ENCODE measurements around the gene JPH4.

- no peak for TF ChIP-seq CTCF (IDR thresholded peaks at IDR 0.05 in 4 of 5, conservative IDR thresholded peaks at IDR 0.05 in 1 of 5)
- TF ChIP-seq POLR2A (IDR thresholded peaks at IDR 0.05) = no peak
Observed at GRCh38 chr14:23580948-23581281, 2.3 kb upstream of the JPH4 start.

All from gastrocnemius medialis (tissue), 4 donors.